SH-SY5Y (cell line): ENCODE data around the gene SWAP70.

Source experiments
- GATA2 ChIP-seq: IDR thresholded peaks from 2 replicates; pipeline ENCODE4 v1.6.1; 2011; ENCODE audit warnings: mild to moderate bottlenecking, low read depth, low read length
- GATA3 ChIP-seq: IDR thresholded peaks from 2 replicates; pipeline ENCODE4 v1.6.1; 2011; ENCODE audit warnings: low read depth, mild to moderate bottlenecking, low read length, moderate library complexity

- TF ChIP-seq GATA3, result no peak
- no peak for TF ChIP-seq GATA2
Observed at GRCh38 chr11:9717040-9717357, 53.1 kb downstream of the SWAP70 start.
